Stimulated activated CD8-positive, alpha-beta memory T cell treated with anti-CD3 and anti-CD28 coated beads, Interleukin-4, amount 100 ng/mL, for 24 hours (primary cell): ENCODE data around the gene ALCAM.

ENCODE experiments used
- DNase-seq: peaks from one replicate; pipeline ENCODE4 v3.0.0-alpha.2; 2020; ENCODE audit warnings: low read depth

ALCAM gene

DNA sequence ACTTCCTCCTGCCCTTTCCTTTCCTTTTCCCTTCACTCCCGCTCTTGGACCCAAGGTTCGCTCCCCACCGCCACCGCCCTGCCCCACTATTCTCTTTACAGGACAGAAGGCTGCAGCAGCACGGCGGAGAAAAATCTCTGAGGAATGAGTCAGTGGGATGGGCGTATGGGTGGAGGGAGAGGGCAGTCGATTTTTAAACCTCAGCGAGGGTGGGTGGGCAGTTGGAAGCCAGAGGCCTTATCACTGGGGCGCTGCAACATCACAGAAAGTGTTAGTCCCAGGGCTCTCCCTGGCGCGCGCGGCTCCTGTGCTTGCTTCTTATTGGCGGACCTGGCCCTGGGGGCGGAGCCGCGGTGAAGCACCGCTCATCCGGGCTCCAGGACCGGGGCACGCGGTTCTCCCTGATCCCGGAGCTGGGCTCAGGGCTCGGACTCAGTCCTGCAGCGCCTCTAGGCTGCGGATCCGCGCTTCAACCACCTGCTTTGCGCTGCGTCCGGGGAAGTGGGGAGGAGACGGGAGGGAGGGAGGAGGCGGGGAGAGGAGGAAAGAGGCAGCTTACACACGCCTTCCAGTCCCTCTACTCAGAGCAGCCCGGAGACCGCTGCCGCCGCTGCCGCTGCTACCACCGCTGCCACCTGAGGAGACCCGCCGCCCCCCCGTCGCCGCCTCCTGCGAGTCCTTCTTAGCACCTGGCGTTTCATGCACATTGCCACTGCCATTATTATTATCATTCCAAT, at the start of gene ALCAM:
ALCAM (plus strand) TSS at position 584 of the 737 bp plus-strand sequence.
- peak; percentile 69 for DNase-seq

DNA sequence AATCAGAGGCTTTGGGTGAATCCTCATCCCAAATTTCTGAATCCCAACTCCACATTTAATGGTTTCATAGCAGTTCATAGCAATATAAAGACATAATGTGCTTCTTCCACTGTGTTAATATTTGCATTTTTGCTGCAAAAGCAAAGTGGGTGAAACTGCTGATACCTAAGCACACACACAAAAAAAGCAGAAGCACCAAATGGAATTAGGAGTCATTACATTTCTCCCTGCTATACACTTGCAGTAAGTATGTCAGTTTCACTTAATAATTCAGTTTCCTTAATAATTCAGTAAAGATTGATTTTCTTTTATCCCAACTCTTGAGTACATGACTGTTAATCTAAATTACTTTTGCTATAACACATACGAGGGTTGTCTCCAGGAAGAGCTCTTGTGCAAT, 48.9 kb upstream of the ALCAM start:
- no peak for DNase-seq

DNA sequence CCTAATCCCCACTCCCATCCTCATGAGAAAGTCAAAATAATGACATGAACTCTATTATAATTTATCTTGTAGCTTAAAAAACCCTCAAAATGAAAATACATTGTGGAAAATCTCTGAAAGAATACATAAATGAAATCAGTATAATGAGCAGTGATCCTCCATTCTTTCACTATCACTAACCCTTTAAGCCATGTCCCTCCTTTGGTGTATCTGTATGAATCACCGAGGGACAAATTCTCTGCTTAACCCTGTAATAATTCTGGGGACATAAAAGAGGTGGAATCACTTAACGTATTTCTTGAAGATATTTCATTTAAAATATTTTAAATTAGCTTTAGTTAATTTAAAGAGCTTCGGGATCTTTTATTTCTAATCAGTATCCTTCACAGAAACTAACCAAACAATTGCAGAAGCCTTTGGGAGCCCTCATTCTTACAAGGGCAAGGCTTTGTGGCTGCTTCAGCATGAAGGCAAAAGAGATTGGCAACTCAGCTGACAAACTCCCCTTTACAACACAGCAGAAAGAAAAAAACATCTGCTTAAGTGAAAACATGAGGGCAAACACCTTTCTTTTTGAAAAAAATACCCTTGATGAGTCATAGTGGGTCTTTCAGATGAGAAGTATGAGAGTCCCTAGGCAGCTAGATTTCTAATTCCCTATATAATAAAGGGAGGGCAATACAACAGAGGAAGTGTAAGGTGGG, 44.0 kb upstream of the ALCAM start:
- DNase-seq, result no peak

DNA sequence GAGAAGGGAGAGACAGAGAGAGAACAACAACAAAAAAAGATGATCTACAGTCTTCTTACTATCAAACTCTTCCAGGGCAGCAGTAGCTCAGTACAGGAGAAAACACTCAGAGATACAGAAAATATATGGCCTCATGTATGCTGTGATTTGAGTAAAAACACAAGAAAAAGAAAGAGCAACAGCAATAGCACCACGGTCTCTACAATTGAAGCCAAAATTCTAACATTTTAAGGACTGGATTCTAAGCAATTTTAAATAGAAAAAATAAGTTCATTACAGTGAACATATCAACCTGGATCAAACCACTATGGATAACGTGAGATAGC, 43.5 kb upstream of the ALCAM start:
- no peak for DNase-seq

DNA sequence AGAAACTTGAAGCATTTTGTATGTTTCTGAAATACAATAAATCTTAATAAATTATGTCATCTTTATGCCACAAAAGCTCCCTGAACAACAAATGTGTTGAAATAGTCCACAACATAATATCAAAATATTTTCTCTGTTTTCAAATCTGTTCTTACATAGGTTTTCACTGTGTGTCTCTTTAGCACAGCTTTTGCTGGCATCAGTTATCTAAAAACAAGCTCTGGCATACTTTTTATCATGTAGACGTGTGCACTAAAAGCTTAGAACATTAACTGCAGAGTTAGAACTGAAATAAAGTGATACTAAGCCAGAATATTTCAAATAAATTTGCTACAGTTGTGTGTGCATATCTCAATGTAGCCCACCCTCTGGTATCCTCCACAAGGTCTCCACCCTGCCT, 41.8 kb upstream of the ALCAM start:
- no peak for DNase-seq

DNA sequence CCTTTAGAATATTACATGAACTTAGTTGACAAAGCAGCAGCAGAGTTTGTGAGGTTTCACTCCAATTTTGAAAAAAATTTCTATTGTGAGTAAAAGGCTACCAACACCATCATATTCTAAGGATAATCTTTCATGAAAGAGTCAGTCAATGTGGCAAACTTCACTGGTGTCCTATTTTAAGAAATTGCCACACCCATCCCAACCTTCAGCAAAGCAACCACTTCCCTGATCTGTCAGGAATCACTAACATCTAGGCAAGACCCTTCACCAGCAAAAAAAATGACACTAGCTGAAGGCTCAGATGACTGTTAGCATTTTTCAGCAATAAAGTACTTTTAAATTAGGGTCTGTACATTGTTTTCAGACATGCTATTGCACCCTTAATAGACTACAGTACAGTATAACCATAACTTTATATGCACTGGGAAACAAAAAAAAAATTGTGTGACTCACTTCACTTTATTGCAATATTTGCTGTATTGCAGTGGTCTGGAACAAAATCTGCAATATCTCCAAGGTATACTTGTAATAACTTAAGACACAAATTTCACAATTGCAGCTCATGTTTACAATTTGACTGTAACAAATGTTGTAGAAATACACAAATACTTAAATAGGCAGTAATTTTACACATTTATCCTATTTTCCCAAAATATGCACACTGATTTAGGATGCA, 38.9 kb upstream of the ALCAM start:
- no peak for DNase-seq

DNA sequence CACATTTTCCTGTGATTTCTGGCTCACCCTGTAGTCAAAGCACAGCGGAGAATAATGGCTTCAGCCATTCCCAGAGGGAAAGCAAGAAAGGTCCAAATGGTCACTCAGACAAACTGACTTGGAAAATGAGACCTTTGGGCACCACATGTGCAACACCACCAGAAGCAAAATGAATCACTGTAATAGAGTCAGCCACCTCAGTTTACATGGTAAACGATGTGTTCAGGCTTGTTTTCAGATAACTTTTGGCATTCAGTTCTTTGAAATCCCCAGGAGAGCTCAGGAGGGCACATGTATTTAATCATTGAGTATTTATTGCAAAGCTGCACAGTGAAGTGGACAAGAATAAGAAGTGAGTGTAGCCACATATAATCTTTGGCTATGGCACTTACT, 38.4 kb upstream of the ALCAM start:
- no peak for DNase-seq

DNA sequence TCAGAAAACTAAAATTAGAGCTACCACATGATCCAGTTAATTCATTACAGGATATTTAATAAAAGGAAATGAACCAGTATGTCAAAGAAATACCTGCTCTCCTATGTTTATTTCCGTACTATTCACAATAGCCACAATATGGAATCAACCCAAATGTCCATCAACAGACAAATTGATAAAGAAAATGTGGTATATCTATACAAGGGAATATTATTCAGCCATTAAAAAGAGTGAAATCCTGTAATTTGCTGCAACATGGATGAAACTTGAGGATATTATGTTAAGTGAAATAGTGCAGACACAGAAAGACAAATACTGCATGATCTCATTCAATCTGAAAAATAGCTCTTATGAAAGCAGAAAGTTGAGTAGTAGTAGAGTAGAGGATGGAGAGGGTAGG, 33.7 kb upstream of the ALCAM start:
- no peak for DNase-seq

DNA sequence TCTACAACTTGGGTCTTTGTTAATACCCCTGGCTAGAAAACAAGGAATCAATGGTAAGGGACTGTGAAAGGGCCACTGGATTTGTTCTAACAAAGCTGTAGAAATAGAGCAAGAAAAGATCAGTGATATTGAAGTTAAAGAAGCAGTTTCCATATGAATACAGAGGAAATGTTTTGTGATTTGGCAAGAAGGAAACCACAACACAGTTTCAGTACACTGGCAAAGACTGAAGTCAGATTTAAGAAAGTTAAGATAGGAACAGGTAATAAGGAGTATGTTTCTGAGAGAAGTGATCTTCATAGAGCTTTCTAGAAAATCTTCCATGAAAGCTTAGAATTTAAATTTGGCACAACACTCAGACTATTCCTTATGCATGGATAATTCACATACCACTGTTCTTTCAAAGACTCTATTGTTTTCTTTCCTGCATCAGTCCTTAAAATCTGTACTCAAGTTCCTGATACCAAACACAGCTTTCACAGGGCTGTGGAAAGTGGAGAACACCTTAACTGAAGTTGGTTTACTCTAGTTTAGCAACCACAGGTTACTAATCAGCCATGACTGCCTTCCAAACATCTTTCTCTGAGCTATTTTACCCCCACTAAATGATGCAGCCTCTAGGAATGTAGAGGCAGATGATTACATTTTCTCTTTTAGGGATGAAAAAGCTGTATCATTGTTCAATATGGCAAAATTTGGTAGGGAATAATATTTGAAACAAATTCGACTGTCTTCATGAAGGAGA, 32.4 kb upstream of the ALCAM start:
- DNase-seq, result no peak

DNA sequence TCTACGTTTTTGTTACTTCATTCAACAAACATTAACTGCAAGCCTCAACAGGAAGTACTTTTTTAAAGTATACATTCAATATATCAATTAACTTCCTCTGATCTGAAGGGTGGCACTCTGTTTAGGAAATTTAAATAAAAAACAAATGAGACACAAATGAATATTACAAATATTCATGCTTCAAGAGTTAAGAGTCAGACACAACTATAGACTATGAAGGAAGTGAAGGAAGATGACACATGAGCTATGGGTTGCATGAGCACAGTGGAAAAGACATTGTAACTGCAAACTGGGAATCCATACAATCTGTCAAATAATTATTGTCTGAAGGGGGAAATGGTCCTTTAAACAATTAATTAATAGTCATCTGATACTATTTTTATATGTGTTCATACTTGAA, 26.8 kb upstream of the ALCAM start:
- DNase-seq, result no peak

DNA sequence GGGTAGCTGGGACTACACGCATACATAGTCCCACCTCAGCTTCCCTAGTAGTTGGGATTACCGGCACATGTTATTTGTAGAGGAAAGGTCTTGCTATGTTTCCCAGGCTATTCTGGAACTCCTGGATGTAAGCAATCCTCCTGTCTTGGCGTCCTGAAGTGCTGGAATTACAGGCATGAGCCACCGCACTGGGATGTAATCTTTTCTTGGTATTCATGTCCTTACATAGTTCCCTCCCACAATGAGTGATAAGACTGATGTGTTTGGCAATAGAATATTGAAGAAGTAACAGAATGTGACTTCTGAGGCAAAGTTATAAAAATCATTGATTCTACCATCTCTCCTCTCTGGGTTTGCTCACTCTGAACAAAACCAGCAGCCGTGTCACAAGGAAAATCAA, 22.7 kb upstream of the ALCAM start:
- DNase-seq, result no peak

DNA sequence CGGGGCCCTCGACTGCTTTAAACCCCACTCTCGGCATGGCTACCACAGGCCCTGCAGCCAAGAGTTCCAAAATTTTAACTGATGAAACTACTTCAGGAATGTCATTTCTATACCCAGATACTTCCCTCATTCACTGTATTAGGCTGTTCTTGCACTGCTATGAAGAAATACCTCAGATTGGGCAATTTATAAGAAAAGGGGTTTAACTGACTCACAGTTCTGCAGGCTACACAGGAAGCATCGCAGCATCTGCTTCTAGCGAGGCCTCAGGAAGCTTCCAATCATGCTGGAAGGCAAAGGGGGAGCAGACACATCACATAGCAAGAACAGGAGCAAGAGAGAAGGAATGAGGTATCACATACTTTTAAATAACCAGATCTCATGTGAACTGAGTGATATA, 21.6 kb upstream of the ALCAM start:
- no peak for DNase-seq

DNA sequence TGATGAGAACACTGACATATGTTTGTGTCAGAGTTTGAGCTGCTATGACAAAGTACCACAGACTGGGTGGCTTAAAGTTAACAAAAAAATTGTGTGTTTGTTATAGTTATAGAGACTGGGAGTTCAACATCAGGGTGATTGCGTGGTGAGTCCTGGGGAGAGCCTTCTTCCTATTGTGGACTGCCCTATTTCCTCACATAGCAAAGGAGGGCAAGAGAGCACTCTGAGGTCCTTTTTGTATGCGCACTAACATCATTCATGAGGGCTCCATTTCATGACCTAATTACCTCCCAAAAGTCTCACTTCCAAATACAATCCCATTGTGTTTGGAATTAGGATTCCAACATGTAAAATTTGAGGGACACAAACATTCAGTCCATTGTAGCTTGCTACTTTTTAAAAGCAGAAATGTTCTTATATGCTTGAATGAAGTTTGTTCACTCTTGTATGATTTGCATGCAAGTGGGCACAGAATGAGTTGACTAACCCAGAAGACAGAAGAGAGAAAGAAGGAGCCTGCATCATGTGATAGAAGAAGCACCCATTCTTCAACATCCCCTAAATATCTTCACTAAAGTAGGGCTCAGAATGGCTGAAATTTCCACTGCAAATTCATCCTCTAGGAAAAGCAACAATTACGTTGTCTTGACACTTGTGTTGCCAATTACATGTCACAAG, 18.9 kb upstream of the ALCAM start:
- no peak for DNase-seq

DNA sequence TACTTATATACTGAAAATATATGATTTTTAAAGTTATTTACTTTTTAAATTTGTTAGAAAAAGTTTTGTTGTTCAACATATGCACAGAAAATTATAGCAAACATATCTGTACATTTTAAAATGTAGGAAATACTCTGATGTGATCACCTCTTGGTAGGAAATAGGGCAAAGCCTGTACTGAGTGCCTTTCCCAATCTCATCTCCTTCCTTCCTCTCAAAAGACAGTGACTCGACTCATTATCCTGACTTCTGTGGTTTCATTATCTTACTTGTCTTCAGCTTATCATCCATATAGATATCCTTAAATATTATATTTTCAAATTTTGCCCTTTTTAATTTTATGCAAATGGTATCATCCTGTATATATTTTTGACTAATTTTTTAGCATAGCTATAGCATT, 18.4 kb upstream of the ALCAM start:
- DNase-seq, result no peak

DNA sequence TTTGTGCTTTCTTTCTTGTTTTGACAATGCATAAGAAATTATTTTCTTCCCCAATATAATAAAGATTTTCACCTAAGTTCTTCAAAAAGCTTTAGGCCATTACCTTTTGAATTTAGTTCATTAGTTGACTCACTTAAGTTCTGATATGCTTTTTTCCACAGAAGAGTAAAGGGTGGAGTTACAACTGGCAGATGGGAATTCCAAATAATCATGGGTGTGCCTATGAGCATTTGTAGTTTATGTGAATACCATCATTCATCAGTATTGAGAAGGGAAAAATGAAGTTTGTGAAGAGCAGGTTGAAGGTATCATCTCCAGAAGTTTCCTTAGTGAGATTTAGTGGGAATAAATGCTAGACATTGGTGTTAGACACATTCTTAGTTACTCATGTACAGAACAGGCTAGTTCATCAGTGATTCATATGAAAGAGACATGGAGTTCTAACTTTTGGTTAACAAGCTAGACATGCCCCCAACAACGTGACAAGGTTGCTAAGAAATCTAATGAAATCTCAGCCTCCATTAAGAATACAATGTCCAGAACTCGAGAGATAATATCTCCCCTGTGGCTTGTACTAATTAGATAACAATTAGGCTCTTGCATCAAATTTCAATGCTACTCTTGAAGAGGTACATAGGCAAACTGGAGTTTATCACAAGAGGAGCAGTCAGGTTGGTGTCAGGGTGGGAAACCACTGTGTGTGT, 16.9 kb upstream of the ALCAM start:
- DNase-seq, result no peak

DNA sequence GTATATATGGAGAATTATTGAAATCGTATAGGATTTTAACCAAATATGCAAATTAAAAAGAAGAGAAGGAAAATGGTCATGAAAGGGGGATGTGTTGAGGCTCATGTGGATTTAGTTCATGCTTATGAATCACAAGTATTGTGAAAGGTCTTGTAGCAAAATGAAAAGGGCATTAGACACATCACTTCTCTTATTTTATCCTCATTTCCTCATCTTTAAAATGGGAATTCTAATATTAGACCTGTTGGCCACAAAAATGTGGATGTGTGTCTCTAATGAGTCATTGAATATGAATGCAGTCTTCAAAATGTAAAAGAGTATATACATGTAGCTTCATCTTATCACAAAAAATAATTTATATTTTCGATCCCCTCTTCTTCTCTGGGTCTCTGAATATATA, 14.9 kb upstream of the ALCAM start:
- DNase-seq, result no peak

DNA sequence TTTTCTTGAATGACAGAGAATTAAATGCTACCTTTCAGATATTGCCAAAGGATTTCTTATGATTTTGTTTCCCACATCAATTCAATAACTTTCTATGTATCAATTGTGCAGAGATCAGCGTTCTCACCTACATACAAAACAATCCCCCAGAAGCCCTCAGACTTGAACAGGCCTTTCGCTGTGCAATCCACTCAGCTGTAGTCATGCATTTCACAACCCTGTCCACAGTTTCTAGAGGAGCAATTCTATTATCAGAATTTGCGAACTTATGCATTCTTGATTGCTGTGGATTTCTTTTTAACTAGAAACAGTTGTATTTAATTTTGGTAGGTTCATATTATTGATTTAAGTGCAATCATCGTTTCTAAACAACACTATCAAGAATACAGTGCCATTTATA, 13.7 kb upstream of the ALCAM start:
- no peak for DNase-seq

DNA sequence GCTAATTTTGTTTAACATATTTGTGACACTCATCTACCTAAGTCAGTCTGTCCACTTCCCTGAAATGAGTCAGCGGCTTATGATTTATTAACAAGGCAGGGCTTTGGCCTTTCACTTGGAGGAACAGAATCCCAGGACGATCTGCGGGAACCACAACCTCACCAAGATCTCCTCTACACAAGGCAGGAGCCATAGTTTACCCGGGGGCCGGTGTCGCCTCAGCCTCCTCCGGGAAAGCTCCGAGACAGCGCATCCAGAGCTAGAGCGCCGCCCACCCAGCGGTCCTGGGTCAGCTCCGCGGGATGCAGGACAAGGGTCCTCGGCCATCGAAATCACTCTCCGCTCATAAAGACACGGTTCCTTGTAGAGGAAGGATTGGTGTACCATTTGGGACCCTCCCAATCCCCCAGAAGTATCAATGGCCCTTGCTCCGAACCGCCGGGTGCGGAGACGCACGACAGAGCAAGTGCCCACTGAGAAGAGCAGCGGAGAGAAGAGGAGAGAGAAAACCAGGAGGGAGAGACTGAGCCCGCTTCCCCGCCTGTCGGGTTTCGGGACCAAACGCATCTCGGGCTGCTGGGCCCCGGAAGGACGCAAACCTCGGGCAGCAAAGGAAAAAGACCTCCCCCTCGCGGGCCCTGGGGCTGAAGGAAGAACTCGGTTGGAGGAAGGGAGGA, 13.1 kb upstream of the ALCAM start:
- no peak for DNase-seq

DNA sequence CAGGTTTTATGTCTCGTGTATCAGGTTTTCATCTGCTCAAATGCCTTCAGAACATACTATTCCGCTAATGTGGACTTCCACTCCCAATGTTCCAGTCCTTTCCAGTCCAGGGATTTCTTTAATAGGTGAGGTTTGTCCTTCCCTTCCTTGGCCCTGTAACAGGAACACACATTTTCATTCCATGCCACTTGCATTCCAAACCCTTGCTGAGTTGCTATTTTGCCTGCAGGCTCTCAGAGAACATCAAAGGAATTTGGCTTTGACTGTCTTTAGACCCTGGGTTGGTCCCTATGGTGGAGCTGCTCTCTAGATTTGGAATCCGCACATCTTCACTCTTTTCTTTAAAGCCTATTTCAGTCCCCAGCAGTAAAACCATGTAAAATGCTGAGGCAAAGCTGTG, 12.3 kb upstream of the ALCAM start:
- no peak for DNase-seq

DNA sequence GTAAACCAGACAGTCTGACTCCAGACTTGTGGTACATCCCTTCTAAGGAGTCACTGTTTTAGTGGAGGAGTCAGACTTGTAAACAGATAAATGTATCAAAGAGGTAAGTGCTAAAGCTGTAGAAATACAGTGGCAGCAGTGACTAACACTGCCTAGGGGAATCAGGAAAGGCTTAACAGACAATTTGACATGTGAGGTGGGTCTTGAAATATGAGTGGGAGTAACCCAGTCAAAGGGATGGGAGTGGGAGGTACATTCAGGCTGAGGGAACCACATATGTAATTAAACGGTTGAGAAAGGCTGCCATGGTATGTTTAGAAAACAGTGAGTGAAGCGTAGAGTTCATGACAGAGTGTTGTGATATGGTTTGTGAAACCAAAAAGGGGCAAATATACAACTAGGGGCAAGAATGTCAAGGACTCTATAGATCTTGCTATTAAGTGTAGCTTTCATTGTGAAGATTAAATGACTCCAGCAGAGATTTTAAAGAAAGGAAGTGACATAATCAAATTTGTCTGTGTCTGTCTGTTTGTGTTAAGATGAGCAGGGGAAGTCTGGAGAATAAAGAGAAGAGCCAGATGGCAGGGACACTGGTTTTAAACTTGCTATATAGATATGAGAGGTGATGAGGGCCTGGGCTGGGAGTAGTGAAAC, 11.2 kb upstream of the ALCAM start:
- no peak for DNase-seq

DNA sequence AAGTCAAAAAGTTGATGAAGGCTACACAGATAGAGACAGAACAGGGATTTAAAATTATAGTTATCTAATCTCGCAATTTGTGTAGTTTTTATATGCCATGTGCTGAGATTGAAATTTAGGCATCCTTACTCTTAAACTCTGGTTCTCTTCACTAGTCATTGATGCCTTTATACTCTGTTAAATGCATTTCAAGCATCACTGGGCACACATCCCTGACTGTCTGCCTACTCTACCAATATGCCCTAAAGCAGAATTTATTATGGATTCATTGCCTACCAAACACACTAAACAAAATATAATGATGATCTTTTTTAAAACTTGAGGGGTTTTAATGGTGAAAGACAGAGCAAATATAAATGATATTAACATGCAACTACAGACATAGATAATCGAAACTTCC, 10.3 kb upstream of the ALCAM start:
- DNase-seq, result no peak
